HL-60 (cell line): Measurements from ENCODE around the gene TNRC18.

Source experiments
- GABPA ChIP-seq: IDR thresholded peaks from 2 replicates; pipeline ENCODE4 v1.6.1; 2012; ENCODE audit warnings: low read depth
- REST ChIP-seq: IDR thresholded peaks from 2 replicates; pipeline ENCODE4 v1.6.1; 2012; ENCODE audit warnings: low read depth; ENCODE audit not compliant: insufficient replicate concordance
- TF ChIP-seq, protein P1 (sequence below): IDR thresholded peaks from one replicate; pipeline ENCODE4 v1.5.1; 2011; ENCODE audit warnings: low read length, control low read depth, inconsistent platforms; ENCODE audit not compliant: insufficient read depth

DNA sequence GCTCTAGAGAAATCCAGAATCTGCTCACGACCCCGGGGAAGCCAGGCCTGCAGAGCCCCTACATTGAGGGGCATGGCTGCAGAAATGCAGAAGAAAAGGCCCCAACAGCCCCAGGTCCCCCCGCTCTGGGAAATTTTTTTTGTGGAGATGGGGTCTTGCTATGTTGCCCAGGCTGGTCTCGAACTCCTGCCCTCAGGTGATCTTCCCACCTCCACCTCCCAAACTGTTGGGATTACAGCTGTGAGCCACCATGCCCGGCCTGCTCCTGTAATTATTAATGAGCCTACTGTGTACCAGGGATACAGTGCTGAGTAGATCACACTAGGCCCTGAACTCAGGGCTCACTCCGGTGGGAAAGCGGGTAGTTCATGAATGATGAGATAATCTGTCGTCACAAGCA lies 29.9 kb downstream of the TNRC18 start:
- TF ChIP-seq, protein P1, sequence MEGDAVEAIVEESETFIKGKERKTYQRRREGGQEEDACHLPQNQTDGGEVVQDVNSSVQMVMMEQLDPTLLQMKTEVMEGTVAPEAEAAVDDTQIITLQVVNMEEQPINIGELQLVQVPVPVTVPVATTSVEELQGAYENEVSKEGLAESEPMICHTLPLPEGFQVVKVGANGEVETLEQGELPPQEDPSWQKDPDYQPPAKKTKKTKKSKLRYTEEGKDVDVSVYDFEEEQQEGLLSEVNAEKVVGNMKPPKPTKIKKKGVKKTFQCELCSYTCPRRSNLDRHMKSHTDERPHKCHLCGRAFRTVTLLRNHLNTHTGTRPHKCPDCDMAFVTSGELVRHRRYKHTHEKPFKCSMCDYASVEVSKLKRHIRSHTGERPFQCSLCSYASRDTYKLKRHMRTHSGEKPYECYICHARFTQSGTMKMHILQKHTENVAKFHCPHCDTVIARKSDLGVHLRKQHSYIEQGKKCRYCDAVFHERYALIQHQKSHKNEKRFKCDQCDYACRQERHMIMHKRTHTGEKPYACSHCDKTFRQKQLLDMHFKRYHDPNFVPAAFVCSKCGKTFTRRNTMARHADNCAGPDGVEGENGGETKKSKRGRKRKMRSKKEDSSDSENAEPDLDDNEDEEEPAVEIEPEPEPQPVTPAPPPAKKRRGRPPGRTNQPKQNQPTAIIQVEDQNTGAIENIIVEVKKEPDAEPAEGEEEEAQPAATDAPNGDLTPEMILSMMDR, result no peak
- TF ChIP-seq REST, result no peak
- no peak for TF ChIP-seq GABPA
